Kidney (tissue), 14 donors: Measurements from ENCODE around the gene PGAP2. TPM values are rescaled to one million over a fixed set of nuclear protein-coding genes. Genes with fewer than 3 reads are reported as not detected.

Experiments used
- DNase-seq, 5 donors: peaks; one replicate each; pipeline ENCODE4 v3.0.0-alpha.2; 2013 to 2020
- FAIRE-seq: peaks from 2 replicates; lab custom pipeline; 2012; peaks lifted over from hg19 to GRCh38; lab: Jason Lieb, UNC
- H3K27ac ChIP-seq, 2 donors: one replicate each; pipeline ENCODE4 v1.7.0; 2013; ENCODE audit warnings: low read depth in 2 of 2, low read length in 2 of 2, inconsistent platforms in 1 of 2
- H3K27me3 ChIP-seq: one replicate; pipeline ENCODE4 v1.7.1; 2013; ENCODE audit warnings: low read length, inconsistent platforms; ENCODE audit not compliant: control insufficient read depth, insufficient read depth
- H3K36me3 ChIP-seq, 3 donors: one replicate each; pipeline versions ENCODE4 v1.7.0 to v1.7.1; 2013; ENCODE audit warnings: low read length in 3 of 3, control low read depth in 1 of 3, inconsistent platforms in 1 of 3; ENCODE audit not compliant: insufficient read depth in 3 of 3, control insufficient read depth in 2 of 3
- H3K4me1 ChIP-seq, 3 donors: one replicate each; pipeline versions ENCODE4 v1.7.0 to v1.7.1; 2013; ENCODE audit warnings: low read length in 3 of 3, inconsistent platforms in 1 of 3, low read depth in 1 of 3; ENCODE audit not compliant: control insufficient read depth in 2 of 3, insufficient read depth in 2 of 3
- H3K4me3 ChIP-seq, 3 donors: one replicate each; pipeline versions ENCODE4 v1.7.0 to v1.8.1; 2013; ENCODE audit warnings: low read length in 3 of 3, control low read depth in 1 of 3, inconsistent platforms in 1 of 3
- H3K9ac ChIP-seq, 3 donors: one replicate each; pipeline versions ENCODE4 v1.7.0 to v1.7.1; 2013; ENCODE audit warnings: low read length in 3 of 3, control low read depth in 1 of 3, inconsistent platforms in 1 of 3
- H3K9me3 ChIP-seq, 3 donors: one replicate each; pipeline versions ENCODE4 v1.7.0 to v1.7.1; 2013; ENCODE audit warnings: low read length in 3 of 3, control low read depth in 1 of 3, inconsistent platforms in 1 of 3; ENCODE audit not compliant: control insufficient read depth in 2 of 3, insufficient read depth in 1 of 3
- intact Hi-C: fragments of 100-400 bp; cut with DNase I; formaldehyde crosslinking; loops from one replicate; pipeline ENCODE4 v1.11.1; 2022
- polyA plus RNA-seq: library from polyadenylated mRNA; stranded (reverse); fragments of 350-450 nt; fragmentation: Illumina TruSeq; extraction: RNeasy Lipid Tissue Mini Kit (QIAGEN cat#74804); gene quantifications from one replicate; pipeline ENCODE4 v1.2.3, GENCODE V29; 2014; ENCODE audit warnings: low read depth, low replicate concordance; ENCODE audit not compliant: insufficient read depth
- total RNA-seq: library from RNA; stranded (reverse); fragmentation: NEBNext Ultra II Directional; extraction: Animal tissue kit (Norgen Biotek cat#: 25700); gene quantifications from one replicate; pipeline ENCODE4 v1.2.1, GENCODE V29; 2021
- TF ChIP-seq, protein P1 (sequence below): IDR thresholded peaks from 3 replicates; pipeline ENCODE4 v1.5.1; 2012; ENCODE audit warnings: mild to moderate bottlenecking, moderate library complexity, borderline replicate concordance; ENCODE audit not compliant: insufficient read depth; ENCODE audit errors: extremely low read depth
- donor health status: control.
- donor health status: control.
- donor health status: control.
- donor health status: control.
- donor health status: control.
- donor health status: DM: yes; HTN: yes; CAD: no.
- donor health status: Normal renal cell carcinoma (clear cell type).

PGAP2 gene
- total and polyA plus RNA-seq, 2 donors from 2014 or later, result 17.5 to 19.5 TPM

GRCh38 chr11:3873712-3874349, 65.5 kb downstream of the PGAP2 start:
- FAIRE-seq (no peak), DNase-seq (no peak)
- Histone ChIP-seq H3K9me3 (no peaks in the 10 kb centered on the region), H3K27ac (no peak overlapping the region), H3K36me3 (no peaks in the 10 kb centered on the region), H3K9ac (no peak overlapping the region), H3K4me1 (peaks cover 0 to 20% (median 12%) of the 10 kb centered on the region in 3 donors), H3K4me3 (no peak overlapping the region), H3K27me3 (no peaks in the 10 kb centered on the region)
- intact Hi-C loops, result no loop called here
- TF ChIP-seq, protein P1, sequence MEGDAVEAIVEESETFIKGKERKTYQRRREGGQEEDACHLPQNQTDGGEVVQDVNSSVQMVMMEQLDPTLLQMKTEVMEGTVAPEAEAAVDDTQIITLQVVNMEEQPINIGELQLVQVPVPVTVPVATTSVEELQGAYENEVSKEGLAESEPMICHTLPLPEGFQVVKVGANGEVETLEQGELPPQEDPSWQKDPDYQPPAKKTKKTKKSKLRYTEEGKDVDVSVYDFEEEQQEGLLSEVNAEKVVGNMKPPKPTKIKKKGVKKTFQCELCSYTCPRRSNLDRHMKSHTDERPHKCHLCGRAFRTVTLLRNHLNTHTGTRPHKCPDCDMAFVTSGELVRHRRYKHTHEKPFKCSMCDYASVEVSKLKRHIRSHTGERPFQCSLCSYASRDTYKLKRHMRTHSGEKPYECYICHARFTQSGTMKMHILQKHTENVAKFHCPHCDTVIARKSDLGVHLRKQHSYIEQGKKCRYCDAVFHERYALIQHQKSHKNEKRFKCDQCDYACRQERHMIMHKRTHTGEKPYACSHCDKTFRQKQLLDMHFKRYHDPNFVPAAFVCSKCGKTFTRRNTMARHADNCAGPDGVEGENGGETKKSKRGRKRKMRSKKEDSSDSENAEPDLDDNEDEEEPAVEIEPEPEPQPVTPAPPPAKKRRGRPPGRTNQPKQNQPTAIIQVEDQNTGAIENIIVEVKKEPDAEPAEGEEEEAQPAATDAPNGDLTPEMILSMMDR, result no peak

Other genes with a start within 250 kb of the PGAP2 start
- not detected for gene ART5, start 166.6 kb upstream of the PGAP2 start, total RNA-seq
- 2.8 TPM for gene ART5, start 166.6 kb upstream of the PGAP2 start, polyA plus RNA-seq
- 0.31 TPM for gene ART1, start 163.4 kb upstream of the PGAP2 start, total RNA-seq
- gene ART1, start 163.4 kb upstream of the PGAP2 start, polyA plus RNA-seq, result not detected
- 1.2 TPM for gene CHRNA10, start 137.2 kb upstream of the PGAP2 start, total RNA-seq
- gene CHRNA10, start 137.2 kb upstream of the PGAP2 start, polyA plus RNA-seq, result 0.39 TPM
- gene NUP98, start 11.0 kb upstream of the PGAP2 start, total RNA-seq, result 67.6 TPM
- gene NUP98, start 11.0 kb upstream of the PGAP2 start, polyA plus RNA-seq, result 23.8 TPM
- 56.0 TPM for gene RHOG, start 32.4 kb downstream of the PGAP2 start, total RNA-seq
- gene RHOG, start 32.4 kb downstream of the PGAP2 start, polyA plus RNA-seq, result 43.1 TPM
- gene STIM1, start 47.1 kb downstream of the PGAP2 start, total RNA-seq, result 68.0 TPM
- 15.7 TPM for gene STIM1, start 47.1 kb downstream of the PGAP2 start, polyA plus RNA-seq